Hematopoietic multipotent progenitor cell treated with erythropoietin and hydrocortisone succinate and interleukin-3 and kit ligand, for 17 days (in vitro differentiated cells): ENCODE data around the gene TSPAN4.

Experiments used
- DNase-seq: peaks from one replicate; pipeline ENCODE4 v3.0.0-alpha.2; 2015; ENCODE audit warnings: low spot score

TSPAN4 gene

GRCh38 chr11:850775-851763 is 8.4 kb downstream of the TSPAN4 start:
- DNase-seq = peak; percentile 42

GRCh38 chr11:852762-853161 is 10.1 kb downstream of the TSPAN4 start:
- DNase-seq = no peak

GRCh38 chr11:853682-854448 is 11.2 kb downstream of the TSPAN4 start:
- no peak for DNase-seq

GRCh38 chr11:854601-855329 is 12.1 kb downstream of the TSPAN4 start:
- DNase-seq = no peak

GRCh38 chr11:855330-855674 is 12.7 kb downstream of the TSPAN4 start:
- no peak for DNase-seq

GRCh38 chr11:855796-856195 is 13.1 kb downstream of the TSPAN4 start:
- DNase-seq = no peak

- DNase-seq = no peak
Measured at GRCh38 chr11:856397-856796, 13.7 kb downstream of the TSPAN4 start.

- no peak for DNase-seq
Measured at GRCh38 chr11:858053-858761, 15.6 kb downstream of the TSPAN4 start.

- no peak for DNase-seq
Measured at GRCh38 chr11:858762-859339, 16.2 kb downstream of the TSPAN4 start.

- DNase-seq = peak; percentile 82
Measured at GRCh38 chr11:859394-860131, 16.9 kb downstream of the TSPAN4 start.

GRCh38 chr11:860234-861104 is 17.8 kb downstream of the TSPAN4 start:
- peak; percentile 36 for DNase-seq

GRCh38 chr11:861105-861479 is 18.4 kb downstream of the TSPAN4 start:
- DNase-seq = no peak

- DNase-seq = peak; percentile 86
Measured at GRCh38 chr11:862081-862661, 19.5 kb downstream of the TSPAN4 start.

GRCh38 chr11:862696-863022 is 20.0 kb downstream of the TSPAN4 start:
- no peak for DNase-seq

GRCh38 chr11:863023-863909 is 20.6 kb downstream of the TSPAN4 start:
- no peak for DNase-seq

GRCh38 chr11:863910-864827 is 21.5 kb downstream of the TSPAN4 start:
- no peak for DNase-seq

GRCh38 chr11:864898-865297 is 22.2 kb downstream of the TSPAN4 start:
- DNase-seq = no peak
